NCI-H460 (cell line): Measurements from ENCODE around the gene DGCR2. TPM values are rescaled to one million over a fixed set of nuclear protein-coding genes. Genes with fewer than 3 reads are reported as not detected.
"Not testable (repeated sequence)": the region's sequence is repeated elsewhere in the genome, so short reads cannot be mapped to it uniquely, and the experiment has no call there.

Experiments
- DNase-seq: peaks from one replicate; pipeline ENCODE4 v3.0.0-alpha.2; 2016; ENCODE audit warnings: low read depth; ENCODE audit errors: extremely low read depth
- total RNA-seq: library from RNA; depleted of rRNA; stranded (reverse); fragments of >200 nt; shearing (Covaris generic); gene quantifications from 2 replicates; pipeline ENCODE4 v1.2.3, GENCODE V29; 2014

DGCR2 gene
- total RNA-seq, 1 experiment from 2014 or later, result 15.0 TPM

- DNase-seq, result no peak
These were observed 107.3 kb downstream of the DGCR2 start for GRCh38 chr22:19014886-19015285.

- not testable (repeated sequence) for DNase-seq
These were observed 108.2 kb downstream of the DGCR2 start for GRCh38 chr22:19013881-19014598.

DNA sequence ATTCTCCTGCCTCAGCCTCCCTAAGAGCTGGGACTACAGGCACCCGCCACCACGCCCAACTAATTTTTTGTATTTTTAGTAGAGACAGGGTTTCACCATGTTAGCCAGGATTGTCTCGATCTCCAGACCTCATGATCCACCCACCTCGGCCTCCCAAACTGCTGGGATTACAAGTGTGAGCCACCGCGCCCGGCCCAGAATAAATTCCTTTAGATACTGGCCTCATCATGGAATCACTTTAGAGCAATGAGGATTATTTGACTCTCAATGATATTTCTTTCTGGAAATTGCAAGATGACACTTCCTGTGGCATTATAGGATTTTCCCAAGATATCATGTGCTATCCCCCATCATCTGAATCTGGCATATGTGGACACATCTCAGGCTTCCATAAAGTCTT is 108.8 kb downstream of the DGCR2 start:
- DNase-seq, result not testable (repeated sequence)

DNA sequence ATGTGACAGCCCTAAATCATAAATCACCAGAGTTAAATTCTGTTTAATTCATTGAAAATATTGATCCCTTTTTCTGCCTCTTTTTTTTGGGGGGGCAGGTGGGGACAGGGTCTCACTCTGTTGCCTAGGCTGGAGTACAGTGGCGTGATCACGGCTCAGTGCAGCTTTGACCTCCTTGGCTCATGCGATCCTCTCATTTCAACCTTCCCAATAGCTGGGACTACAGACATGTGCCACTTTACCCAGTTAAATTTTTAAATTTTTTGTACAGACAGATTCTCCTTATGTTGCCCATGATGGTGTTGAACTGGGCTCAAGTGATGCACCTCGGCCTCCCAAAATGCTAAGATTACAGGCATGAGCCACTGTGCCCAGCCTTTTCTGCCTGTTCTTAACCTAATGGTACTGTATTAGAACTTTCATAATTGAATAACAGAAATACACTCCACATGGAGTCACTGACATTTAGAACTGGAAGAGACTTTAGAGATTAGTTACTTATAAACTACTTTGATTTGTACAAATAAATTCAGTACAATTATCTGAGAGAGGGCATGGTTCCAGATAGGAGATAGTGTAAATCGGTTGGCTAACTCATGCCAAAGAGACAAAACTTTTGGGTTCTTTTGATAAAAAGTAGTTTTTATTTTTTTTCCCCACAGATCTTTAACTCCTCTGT is 109.8 kb downstream of the DGCR2 start:
- DNase-seq, result no peak

DNA sequence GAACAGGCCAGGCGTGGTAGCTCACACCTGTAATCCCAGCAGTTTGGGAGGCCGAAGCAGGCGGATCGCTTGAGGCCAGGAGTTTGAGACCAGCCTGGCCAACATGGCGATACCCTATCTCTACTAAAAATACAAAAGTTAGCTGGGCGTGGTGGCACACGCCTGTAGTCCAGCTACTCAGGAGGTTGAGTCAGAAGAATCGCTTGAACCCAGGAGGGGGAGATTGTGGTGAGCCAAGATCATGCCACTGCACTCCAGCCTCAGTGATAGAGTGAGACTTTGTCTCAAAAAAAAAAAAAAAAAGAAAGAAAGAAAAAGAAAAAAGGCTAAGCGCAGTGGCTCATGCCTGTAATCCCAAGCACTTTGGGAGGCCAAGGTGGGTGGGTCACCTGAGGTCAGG is 110.6 kb downstream of the DGCR2 start:
- not testable (repeated sequence) for DNase-seq

GRCh38 chr22:19011075-19011474 is 111.1 kb downstream of the DGCR2 start:
- DNase-seq, result no peak

DNA sequence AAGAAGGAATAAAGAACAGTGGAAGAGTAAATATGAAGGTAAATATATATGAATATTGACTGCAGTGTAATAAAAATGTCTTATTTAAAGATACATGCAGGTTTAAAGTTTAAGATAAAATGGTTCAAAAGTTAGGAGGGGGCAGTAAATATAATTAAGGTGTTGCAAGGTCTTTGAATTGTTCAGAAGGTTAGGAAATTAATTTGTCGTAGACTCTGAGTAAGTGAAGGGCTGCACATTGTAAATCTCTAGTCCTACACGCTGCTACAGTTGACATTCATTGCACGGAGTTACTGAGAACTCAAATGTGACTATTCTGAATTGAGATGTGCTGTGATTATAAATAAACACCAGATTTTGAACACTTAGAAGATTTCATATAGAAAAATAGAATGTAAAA is 116.3 kb downstream of the DGCR2 start:
- DNase-seq, result no peak

- no peak for DNase-seq
These were observed 117.7 kb downstream of the DGCR2 start for GRCh38 chr22:19004471-19004870.

GRCh38 chr22:19003508-19003907 is 118.7 kb downstream of the DGCR2 start:
- DNase-seq, result no peak

DNA sequence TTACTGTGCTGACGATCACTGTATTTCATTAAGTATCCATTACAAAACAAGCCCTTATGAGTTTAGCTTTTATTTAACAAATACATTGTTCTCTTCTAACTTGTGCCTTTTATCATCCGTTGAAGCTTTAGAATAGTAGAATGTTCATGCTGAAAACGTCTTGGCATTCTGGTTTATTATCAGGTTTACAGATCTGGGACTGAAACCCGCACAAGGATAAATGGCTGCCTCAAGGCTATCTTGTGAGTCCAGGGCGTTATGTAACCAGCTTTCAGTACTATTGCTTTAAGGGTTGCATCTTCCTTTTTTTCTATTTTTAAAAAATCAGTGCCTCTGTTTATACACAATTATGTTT is 119.6 kb downstream of the DGCR2 start:
- no peak for DNase-seq

- DNase-seq, result no peak
These were observed 121.0 kb downstream of the DGCR2 start for GRCh38 chr22:19001204-19001603.

- not testable (repeated sequence) for DNase-seq
These were observed 122.1 kb downstream of the DGCR2 start for GRCh38 chr22:19000106-19000505.

- no peak for DNase-seq
These were observed 122.8 kb downstream of the DGCR2 start for GRCh38 chr22:18999416-18999815.

- no peak for DNase-seq
These were observed 123.2 kb downstream of the DGCR2 start for GRCh38 chr22:18999008-18999407.

DNA sequence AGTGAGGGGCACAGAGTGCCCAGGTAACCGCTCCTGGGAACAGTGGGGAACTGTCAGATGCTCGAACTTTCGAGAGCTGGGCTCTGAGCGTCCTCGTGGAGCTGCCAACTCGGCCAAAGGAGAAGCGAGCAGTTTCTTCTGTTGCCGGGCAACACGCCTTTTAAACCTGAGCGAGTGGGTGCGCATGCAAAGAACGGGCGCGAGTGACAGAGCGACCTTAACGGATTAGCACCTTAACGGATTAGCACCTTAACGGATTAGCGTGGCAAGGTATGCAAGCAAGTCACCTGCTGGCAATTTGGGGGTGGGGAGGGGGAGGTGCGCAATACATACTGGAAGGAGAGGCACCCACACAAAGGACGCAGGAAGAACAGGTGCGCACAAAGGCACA is 124.3 kb downstream of the DGCR2 start:
- no peak for DNase-seq

DNA sequence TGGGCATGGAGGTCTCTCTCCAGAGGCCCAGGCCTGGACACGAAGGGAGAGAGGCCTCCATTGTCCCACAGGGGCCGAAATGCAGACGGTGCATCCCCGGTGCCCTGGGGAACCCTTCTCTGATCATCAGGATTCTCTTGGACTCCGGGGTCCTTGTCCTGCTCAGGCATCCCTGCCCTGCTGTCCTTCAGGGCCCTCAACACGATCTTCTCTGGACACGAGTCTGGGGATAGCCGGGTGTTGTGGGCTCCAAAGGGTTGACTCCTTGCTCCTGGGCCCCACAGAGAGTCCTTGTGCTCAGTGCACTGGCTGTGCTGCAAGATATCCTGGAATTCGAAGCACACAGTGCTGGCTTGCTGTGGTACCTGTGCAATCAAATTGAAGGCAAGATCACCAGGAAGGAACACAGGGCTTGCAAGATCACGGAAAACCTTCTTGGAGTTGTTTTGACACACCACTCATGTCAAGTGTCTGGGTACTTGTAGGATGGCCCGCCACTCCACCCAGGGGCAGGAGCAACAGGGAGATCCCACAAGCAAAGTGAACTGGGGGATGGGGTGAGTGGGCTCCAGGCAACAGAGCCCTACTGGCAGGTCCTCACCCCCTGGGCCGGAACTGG is 124.8 kb downstream of the DGCR2 start:
- no peak for DNase-seq

DNA sequence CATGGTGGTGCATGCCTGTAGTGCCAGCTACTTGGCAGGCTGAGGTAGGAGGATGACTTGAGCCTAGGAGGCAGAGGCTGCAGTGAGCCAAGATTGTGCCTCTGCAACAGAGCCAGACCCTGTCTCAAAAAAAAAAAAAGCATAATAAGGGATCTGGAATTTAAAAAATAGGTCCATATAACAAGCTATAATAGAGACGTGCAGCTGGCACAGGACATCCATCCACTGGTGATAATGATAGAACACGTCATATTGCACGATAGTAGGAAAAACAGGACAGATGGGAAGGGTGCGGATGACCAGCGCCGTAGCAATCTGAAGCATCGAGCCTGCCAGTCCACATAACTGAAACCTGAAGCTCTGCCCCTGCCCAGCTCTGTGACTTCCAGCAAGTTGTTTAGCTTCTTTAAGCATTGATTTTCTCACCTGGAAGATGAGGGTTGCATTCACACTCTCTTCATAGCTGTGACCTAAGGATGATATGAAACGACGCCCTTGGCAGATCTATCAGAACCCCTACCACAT is 125.8 kb downstream of the DGCR2 start:
- DNase-seq, result no peak

DNA sequence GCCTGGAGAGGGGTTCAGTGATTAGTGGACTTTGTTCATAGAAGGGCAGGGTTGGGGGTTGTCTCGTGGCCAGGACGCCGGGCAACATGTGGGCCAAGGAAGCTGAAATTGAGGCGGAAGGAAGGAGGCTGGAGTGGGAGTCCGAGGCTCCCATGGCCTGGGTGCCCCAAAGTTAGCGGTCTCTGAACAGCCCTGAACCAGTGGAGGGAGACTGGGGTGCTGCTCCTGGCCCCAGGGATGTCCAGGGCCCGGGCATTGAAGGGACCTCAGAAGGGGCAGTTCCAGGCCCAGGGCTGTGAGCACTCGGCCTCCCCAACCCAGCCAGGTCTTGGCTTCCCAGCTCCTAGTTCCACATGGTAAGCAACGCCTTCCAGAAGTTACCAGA is 126.9 kb downstream of the DGCR2 start:
- DNase-seq, result no peak

DNA sequence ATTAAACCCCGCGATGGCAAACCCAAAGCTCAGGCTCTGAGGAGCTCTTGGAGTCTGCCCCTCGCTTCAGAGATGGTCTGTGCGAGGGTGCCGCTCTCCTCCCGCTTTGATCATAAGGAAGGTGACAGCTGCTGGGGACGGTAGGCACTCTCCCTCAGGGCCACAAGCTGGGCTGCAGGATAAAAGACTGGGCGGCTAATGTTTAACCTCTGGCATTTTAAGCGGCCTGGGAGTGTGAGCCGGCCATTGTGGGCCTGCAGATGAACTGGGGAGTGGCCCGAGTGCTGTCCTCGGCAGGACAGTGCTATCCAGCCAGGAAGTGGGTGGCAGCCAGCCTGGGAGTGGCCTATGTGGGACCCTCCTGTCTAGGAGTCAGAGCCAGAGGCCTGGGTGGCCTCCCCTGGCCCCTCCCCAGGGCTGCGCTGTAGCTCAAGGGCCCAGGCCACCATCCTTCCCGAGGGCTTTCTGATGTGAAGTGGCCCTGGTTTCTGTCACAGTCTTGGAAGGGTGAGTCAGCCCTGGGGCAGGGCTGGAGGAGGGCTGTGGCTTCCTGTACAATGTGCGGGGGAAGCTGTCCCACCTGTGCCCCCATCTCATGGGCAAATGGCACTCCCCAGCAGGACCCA is 127.4 kb downstream of the DGCR2 start:
- no peak for DNase-seq

GRCh38 chr22:18994056-18994455 is 128.2 kb downstream of the DGCR2 start:
- no peak for DNase-seq

DNA sequence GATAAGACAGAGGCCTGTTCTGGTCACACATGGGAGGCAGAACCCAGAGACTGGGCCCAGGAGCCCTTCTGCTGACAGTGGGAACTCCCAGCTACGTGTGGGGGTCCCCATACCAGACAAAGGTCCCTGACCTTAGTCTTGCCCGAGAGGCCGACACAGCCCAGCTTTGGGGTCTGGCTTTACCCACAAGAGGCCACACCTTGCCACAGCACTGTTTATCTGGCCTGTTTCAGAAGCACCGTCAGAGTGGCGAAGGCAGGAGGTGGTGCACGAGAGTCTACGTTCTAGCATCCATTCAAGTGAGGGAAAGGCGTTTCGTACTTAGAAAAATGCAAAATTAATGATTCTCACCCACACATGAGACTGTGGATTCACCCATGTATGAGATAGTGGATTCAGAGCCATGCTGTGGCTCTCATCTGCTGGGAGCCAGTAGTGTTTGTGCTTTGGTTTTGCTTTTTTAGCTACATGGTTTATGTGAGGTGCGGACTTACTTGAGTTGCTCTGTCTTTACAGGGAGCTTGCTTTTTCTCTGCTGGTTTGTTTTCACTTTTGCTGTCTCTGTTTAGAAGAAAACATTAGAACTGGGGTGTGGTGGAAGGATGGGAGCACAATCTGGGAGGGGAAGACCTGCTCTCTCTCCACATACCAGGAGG is 129.5 kb downstream of the DGCR2 start:
- no peak for DNase-seq
